ENCODE data around the gene CA7. TPM values are rescaled to one million over a fixed set of nuclear protein-coding genes. Genes with fewer than 3 reads are reported as not detected.

The CA7 gene
- total and polyA plus RNA-seq, 2 donors (not counting 3 experiments of a cell fraction or from before 2014, with no cell fraction given), result not detected

GRCh38 chr16:66895689-66895979 lies 51.4 kb downstream of the CA7 start:
- ChIA-PET POLR2A (no interaction called here), CTCF (interaction anchor here (0.8 to 5.2 kb wide), 31 partner anchors 8 to 286 kb away, joined by 3 to 72 read pairs (median 6); partner anchors contain the start of genes CDH16, CES3, CIAO2B and NAE1)
- no peaks in the 10 kb centered on the region for H3K9me1 ChIP-seq (replicated peaks; ENCODE audit: control insufficient read depth, extremely low read depth, insufficient read depth, low read length)
- H3K27me3 ChIP-seq (ENCODE audit: control insufficient read depth in 2 of 2, insufficient read depth in 2 of 2, low read length in 2 of 2), result no peaks in the 10 kb centered on the region
- no peak overlapping the region for H2AFZ ChIP-seq (ENCODE audit: low read depth, low read length)
- no peak for TF ChIP-seq FOS (IDR thresholded peaks at IDR 0.05; ENCODE audit: borderline replicate concordance, insufficient read depth, low read length)
- no peak for TF ChIP-seq JUN (IDR thresholded peaks at IDR 0.05; ENCODE audit: borderline replicate concordance, insufficient read depth, insufficient read length, low read depth)
- H3K4me2 ChIP-seq (ENCODE audit: insufficient read depth, low read length), result no peak overlapping the region
- no peaks in the 10 kb centered on the region for H3K9me3 ChIP-seq (replicated peaks; ENCODE audit: control insufficient read depth, insufficient read depth, low read length)
- peaks cover 8% of the 10 kb centered on the region for H3K4me1 ChIP-seq (ENCODE audit: control insufficient read depth, extremely low read depth, insufficient read depth, low read length)
- no peak overlapping the region for H3K9ac ChIP-seq (replicated peaks; ENCODE audit: extremely low read depth, insufficient read depth, low read length)
- no peaks in the 10 kb centered on the region for H4K20me1 ChIP-seq (replicated peaks; ENCODE audit: control insufficient read depth, extremely low read depth, insufficient read depth, low read length)
- BruUV-seq (replicated peaks), result no TSS peak
- H3K4me3 ChIP-seq (replicated peaks in 1 of 3; ENCODE audit: insufficient read depth in 1 of 3, low read depth in 1 of 3, low read length in 3 of 3), result no peak overlapping the region
- no peaks in the 10 kb centered on the region for H3K79me2 ChIP-seq (ENCODE audit: control insufficient read depth, insufficient read depth, low read length)
- dilution Hi-C loops (cut with MboI; ENCODE audit: extremely low pct_ligation_motif_present, low sequenced_read_pairs), result no loop called here
- intact Hi-C loops (cut with micrococcal nuclease), result loop anchor here (1.0 to 10.0 kb wide), 3 partner anchors 29 to 1959 kb away; no protein-coding TSS in a partner anchor
- H3K27ac ChIP-seq (ENCODE audit: insufficient read depth, low read depth, low read length), result no peak overlapping the region
- no peaks in the 10 kb centered on the region for H3K36me3 ChIP-seq (ENCODE audit: control insufficient read depth in 2 of 2, extremely low read depth in 1 of 2, insufficient read depth in 2 of 2, low read length in 2 of 2)
- DNase-seq (ENCODE audit: low read depth, low spot score), result no peak
- no peak for FAIRE-seq

GRCh38 chr16:66895999-66896398 lies 51.8 kb downstream of the CA7 start:
- H3K9me3 ChIP-seq (replicated peaks; ENCODE audit: control insufficient read depth, insufficient read depth, low read length), result no peaks in the 10 kb centered on the region
- intact Hi-C loops (cut with micrococcal nuclease), result loop anchor here (1.0 to 10.0 kb wide), 3 partner anchors 28 to 1959 kb away; no protein-coding TSS in a partner anchor
- no peak overlapping the region for H2AFZ ChIP-seq (ENCODE audit: low read depth, low read length)
- dilution Hi-C loops (cut with MboI; ENCODE audit: extremely low pct_ligation_motif_present, low sequenced_read_pairs), result no loop called here
- ChIA-PET POLR2A (no interaction called here), CTCF (interaction anchor here (0.8 to 5.2 kb wide), 28 partner anchors 8 to 285 kb away, joined by 3 to 72 read pairs (median 6); partner anchors contain the start of genes CDH16, CES3, CIAO2B and NAE1)
- TF ChIP-seq FOS (IDR thresholded peaks at IDR 0.05; ENCODE audit: borderline replicate concordance, insufficient read depth, low read length) (no peak), POLR2A (IDR thresholded peaks at IDR 0.05; ENCODE audit: low read depth, low read length) (no peak), MYC (IDR thresholded peaks at IDR 0.05; ENCODE audit: low read depth, low read length) (no peak), GATA2 (IDR thresholded peaks at IDR 0.05; ENCODE audit: insufficient read depth, insufficient read length, low read depth, low read length) (no peak), POLR2AphosphoS5 (IDR thresholded peaks at IDR 0.05; ENCODE audit: insufficient read depth, low read depth, low read length) (no peak), CTCF (IDR thresholded peaks at IDR 0.05; ENCODE audit: extremely low read depth in 1 of 2, insufficient read depth in 1 of 2, low read depth in 1 of 2, low read length in 2 of 2) (no peak), JUN (IDR thresholded peaks at IDR 0.05; ENCODE audit: borderline replicate concordance, insufficient read depth, insufficient read length, low read depth) (no peak), MAX (IDR thresholded peaks at IDR 0.05; ENCODE audit: insufficient read depth, insufficient read length) (no peak), EZH2 (IDR thresholded peaks at IDR 0.05; ENCODE audit: borderline replicate concordance, low read depth, low read length, severe bottlenecking) (no peak)
- no peaks in the 10 kb centered on the region for H3K27me3 ChIP-seq (ENCODE audit: control insufficient read depth in 2 of 2, insufficient read depth in 2 of 2, low read length in 2 of 2)
- H3K36me3 ChIP-seq (ENCODE audit: control insufficient read depth in 2 of 2, extremely low read depth in 1 of 2, insufficient read depth in 2 of 2, low read length in 2 of 2), result no peaks in the 10 kb centered on the region
- no peak for DNase-seq (ENCODE audit: low read depth, low spot score)
- no TSS peak for BruUV-seq (replicated peaks)
- peaks cover 8% of the 10 kb centered on the region for H3K4me1 ChIP-seq (ENCODE audit: control insufficient read depth, extremely low read depth, insufficient read depth, low read length)
- no peak for FAIRE-seq
- no peak overlapping the region for H3K9ac ChIP-seq (replicated peaks; ENCODE audit: extremely low read depth, insufficient read depth, low read length)
- no peaks in the 10 kb centered on the region for H4K20me1 ChIP-seq (replicated peaks; ENCODE audit: control insufficient read depth, extremely low read depth, insufficient read depth, low read length)
- H3K9me1 ChIP-seq (replicated peaks; ENCODE audit: control insufficient read depth, extremely low read depth, insufficient read depth, low read length), result no peaks in the 10 kb centered on the region
- H3K27ac ChIP-seq (ENCODE audit: insufficient read depth, low read depth, low read length), result no peak overlapping the region
- no peak overlapping the region for H3K4me2 ChIP-seq (ENCODE audit: insufficient read depth, low read length)
- no peak overlapping the region for H3K4me3 ChIP-seq (replicated peaks in 1 of 3; ENCODE audit: insufficient read depth in 1 of 3, low read depth in 1 of 3, low read length in 3 of 3)
- no peaks in the 10 kb centered on the region for H3K79me2 ChIP-seq (ENCODE audit: control insufficient read depth, insufficient read depth, low read length)
